ENCODE data around the gene VWA2. TPM values are rescaled to one million over a fixed set of nuclear protein-coding genes. Genes with fewer than 3 reads are reported as not detected.

Gene VWA2
- total and polyA plus RNA-seq, 2 donors (not counting 1 experiment from before 2014, with no cell fraction given) = not detected

- Histone ChIP-seq H3K27me3 (replicated peaks in 1 of 4; ENCODE audit: control extremely low read depth in 1 of 4, control insufficient read depth in 3 of 4, insufficient read depth in 4 of 4, low read length in 3 of 4) (no peaks in the 10 kb centered on the region), H2AFZ (ENCODE audit: insufficient read depth, low read depth, low read length, poor library complexity, severe bottlenecking) (no peak overlapping the region), H3K9me3 (ENCODE audit: control extremely low read depth in 1 of 3, control insufficient read depth in 2 of 3, insufficient read depth in 1 of 3, low read length in 2 of 3) (no peaks in the 10 kb centered on the region), H3K4me1 (ENCODE audit: control insufficient read depth in 2 of 2, insufficient read depth in 2 of 2, low read length in 2 of 2) (no peaks in the 10 kb centered on the region), H3K4me2 (replicated peaks; ENCODE audit: low read depth, low read length, poor library complexity, severe bottlenecking) (no peak overlapping the region), H4K20me1 (ENCODE audit: control insufficient read depth, insufficient read depth, low read length, poor library complexity, severe bottlenecking) (no peaks in the 10 kb centered on the region), H3K79me2 (ENCODE audit: control insufficient read depth, insufficient read depth, low read length) (no peaks in the 10 kb centered on the region), H3K36me3 (replicated peaks in 1 of 2; ENCODE audit: control extremely low read depth in 1 of 2, control insufficient read depth in 1 of 2, extremely low read depth in 1 of 2, insufficient read depth in 2 of 2, low read length in 1 of 2) (no peaks in the 10 kb centered on the region), H3K27ac (ENCODE audit: low read length in 2 of 2) (no peak overlapping the region), H3K4me3 (ENCODE audit: control extremely low read depth in 1 of 5, extremely low read depth in 1 of 5, insufficient read depth in 1 of 5, low read depth in 2 of 5, low read length in 4 of 5) (no peak overlapping the region), H3K9ac (ENCODE audit: low read length) (no peak overlapping the region)
- Mint-ChIP-seq H3K27ac (no peak overlapping the region), H3K4me3 (no peak overlapping the region), H3K27me3 (peaks cover 3% of the 10 kb centered on the region), H3K4me1 (no peaks in the 10 kb centered on the region), H3K9me3 (ENCODE audit: insufficient read depth) (no peaks in the 10 kb centered on the region)
- ChIA-PET POLR2A (no interaction called here), CTCF (no interaction called here)
- ATAC-seq (ENCODE audit: low read depth) (no peak), DNase-seq (no peak)
- TF ChIP-seq CTCF (IDR thresholded peaks at IDR 0.05) (no peak), EZH2 (IDR thresholded peaks at IDR 0.05; ENCODE audit: borderline replicate concordance, insufficient read depth, low read depth, low read length, poor library complexity, severe bottlenecking) (no peak)
- intact Hi-C loops (cut with micrococcal nuclease) = no loop called here
- WGBS (ENCODE audit: insufficient coverage) = 43% methylated on average over 6 of the region's 6 CpGs
These were observed 95.2 kb downstream of the VWA2 start for GRCh38 chr10:114334301-114334700.

GRCh38 chr10:114335614-114336013 lies 96.6 kb downstream of the VWA2 start:
- no peaks in the 10 kb centered on the region for H3K9me3 ChIP-seq (ENCODE audit: control extremely low read depth in 1 of 3, control insufficient read depth in 2 of 3, insufficient read depth in 1 of 3, low read length in 2 of 3)
- no peak for TF ChIP-seq CTCF (IDR thresholded peaks at IDR 0.05)
- no peak for TF ChIP-seq EZH2 (IDR thresholded peaks at IDR 0.05; ENCODE audit: borderline replicate concordance, insufficient read depth, low read depth, low read length, poor library complexity, severe bottlenecking)
- peaks cover 3% of the 10 kb centered on the region for H3K27me3 Mint-ChIP-seq
- no peak overlapping the region for H3K4me3 ChIP-seq (ENCODE audit: control extremely low read depth in 1 of 5, extremely low read depth in 1 of 5, insufficient read depth in 1 of 5, low read depth in 2 of 5, low read length in 4 of 5)
- CTCF ChIA-PET = no interaction called here
- no peaks in the 10 kb centered on the region for H3K4me1 Mint-ChIP-seq
- no peak overlapping the region for H2AFZ ChIP-seq (ENCODE audit: insufficient read depth, low read depth, low read length, poor library complexity, severe bottlenecking)
- intact Hi-C loops (cut with micrococcal nuclease) = no loop called here
- H4K20me1 ChIP-seq (ENCODE audit: control insufficient read depth, insufficient read depth, low read length, poor library complexity, severe bottlenecking) = no peaks in the 10 kb centered on the region
- WGBS (ENCODE audit: insufficient coverage) = no CpG with 5 or more reads among the region's 3 CpGs
- H3K36me3 ChIP-seq (replicated peaks in 1 of 2; ENCODE audit: control extremely low read depth in 1 of 2, control insufficient read depth in 1 of 2, extremely low read depth in 1 of 2, insufficient read depth in 2 of 2, low read length in 1 of 2) = no peaks in the 10 kb centered on the region
- no peak overlapping the region for H3K27ac Mint-ChIP-seq
- POLR2A ChIA-PET = no interaction called here
- no peaks in the 10 kb centered on the region for H3K4me1 ChIP-seq (ENCODE audit: control insufficient read depth in 2 of 2, insufficient read depth in 2 of 2, low read length in 2 of 2)
- no peak overlapping the region for H3K4me3 Mint-ChIP-seq
- H3K9ac ChIP-seq (ENCODE audit: low read length) = no peak overlapping the region
- no peak for ATAC-seq (ENCODE audit: low read depth)
- no peaks in the 10 kb centered on the region for H3K79me2 ChIP-seq (ENCODE audit: control insufficient read depth, insufficient read depth, low read length)
- H3K27me3 ChIP-seq (replicated peaks in 1 of 4; ENCODE audit: control extremely low read depth in 1 of 4, control insufficient read depth in 3 of 4, insufficient read depth in 4 of 4, low read length in 3 of 4) = no peaks in the 10 kb centered on the region
- H3K9me3 Mint-ChIP-seq (ENCODE audit: insufficient read depth) = no peaks in the 10 kb centered on the region
- H3K4me2 ChIP-seq (replicated peaks; ENCODE audit: low read depth, low read length, poor library complexity, severe bottlenecking) = no peak overlapping the region
- no peak overlapping the region for H3K27ac ChIP-seq (ENCODE audit: low read length in 2 of 2)
- no peak for DNase-seq

Measured in B cell (primary cell).